Stimulated activated CD8-positive, alpha-beta memory T cell treated with anti-CD3 and anti-CD28 coated beads, Interleukin-12 subunit alpha, Interleukin-12 subunit beta, amount 100 ng/mL, for 24 hours (primary cell): Measurements from ENCODE around the gene PVALB.
A peak's percentile ranks its signal among the peaks of the same experiment; 100 is the strongest.

Experiments
- DNase-seq: peaks from one replicate; pipeline ENCODE4 v3.0.0-alpha.2; 2020; ENCODE audit errors: extremely low read depth

Gene PVALB

DNA sequence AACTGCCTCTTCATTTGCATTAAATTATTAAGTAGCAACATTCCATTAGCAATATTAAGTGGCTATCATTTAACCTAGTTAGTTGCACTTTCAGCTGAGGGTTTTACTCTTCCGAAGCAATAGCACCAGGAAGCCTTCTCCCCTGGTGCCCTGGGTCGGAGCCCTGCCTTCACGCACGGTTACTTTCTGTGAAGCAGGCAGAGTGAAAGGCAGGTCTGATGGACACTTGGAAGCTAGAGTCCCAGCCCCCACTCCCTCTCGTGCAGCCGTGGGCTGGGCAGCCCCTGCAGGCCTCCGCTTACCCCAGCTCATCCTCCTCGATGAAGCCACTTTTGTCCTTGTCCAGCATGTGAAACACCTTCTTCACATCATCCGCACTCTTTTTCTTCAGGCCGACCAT, 2.0 kb downstream of the PVALB start:
- no peak for DNase-seq

DNA sequence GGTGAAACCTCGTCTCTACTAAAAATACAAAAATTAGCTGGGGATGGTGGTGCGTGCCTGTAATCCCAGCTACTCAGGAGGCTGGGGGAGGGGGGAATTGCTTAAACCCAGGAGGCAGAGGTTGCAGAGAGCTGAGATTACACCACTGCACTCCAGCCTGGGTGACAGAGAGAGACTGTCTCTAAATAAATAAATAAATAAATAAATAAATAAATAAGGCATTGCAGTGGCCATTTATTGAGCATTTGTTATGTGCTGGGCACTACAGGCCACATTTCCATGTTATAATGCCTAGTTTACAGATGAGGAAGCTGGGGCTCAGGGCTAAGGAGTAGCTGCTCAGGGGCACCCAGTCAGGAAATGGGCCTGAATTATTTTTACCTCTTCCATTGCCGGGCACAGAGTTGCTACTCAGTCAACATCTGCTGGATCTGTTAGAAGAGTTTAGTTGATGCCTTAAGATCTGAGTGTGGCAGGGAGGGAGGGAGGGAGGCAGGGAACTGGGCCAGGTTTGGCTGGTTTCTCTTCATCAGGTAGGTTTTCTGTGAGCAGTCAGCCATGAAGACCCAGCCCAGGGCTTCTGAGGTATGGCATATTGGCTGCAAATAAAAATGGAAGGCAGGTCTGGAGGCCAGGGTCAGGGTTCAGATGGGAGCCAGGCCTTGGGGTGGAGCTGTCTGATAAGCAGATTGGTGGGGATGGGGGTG, 5.6 kb downstream of the PVALB start:
- DNase-seq = no peak

DNA sequence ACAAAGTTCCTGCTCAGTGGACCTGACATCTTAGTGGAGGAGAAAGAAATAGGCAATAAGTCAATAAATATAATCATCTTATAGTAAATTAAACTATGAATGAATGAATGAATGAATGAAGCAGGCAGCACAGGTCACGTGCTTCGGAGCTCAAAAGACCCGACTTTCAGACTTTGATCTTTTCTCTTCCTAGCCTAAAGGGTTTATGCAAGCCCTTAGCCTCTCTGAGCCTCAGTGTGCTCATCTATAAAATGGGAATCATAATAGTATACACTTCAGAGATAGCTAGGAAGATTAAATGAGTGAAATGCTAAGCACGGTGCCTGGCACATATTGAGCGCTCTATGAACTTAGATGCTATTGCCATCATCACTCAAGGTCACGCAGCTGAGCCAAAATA, 7.5 kb downstream of the PVALB start:
- DNase-seq = no peak

DNA sequence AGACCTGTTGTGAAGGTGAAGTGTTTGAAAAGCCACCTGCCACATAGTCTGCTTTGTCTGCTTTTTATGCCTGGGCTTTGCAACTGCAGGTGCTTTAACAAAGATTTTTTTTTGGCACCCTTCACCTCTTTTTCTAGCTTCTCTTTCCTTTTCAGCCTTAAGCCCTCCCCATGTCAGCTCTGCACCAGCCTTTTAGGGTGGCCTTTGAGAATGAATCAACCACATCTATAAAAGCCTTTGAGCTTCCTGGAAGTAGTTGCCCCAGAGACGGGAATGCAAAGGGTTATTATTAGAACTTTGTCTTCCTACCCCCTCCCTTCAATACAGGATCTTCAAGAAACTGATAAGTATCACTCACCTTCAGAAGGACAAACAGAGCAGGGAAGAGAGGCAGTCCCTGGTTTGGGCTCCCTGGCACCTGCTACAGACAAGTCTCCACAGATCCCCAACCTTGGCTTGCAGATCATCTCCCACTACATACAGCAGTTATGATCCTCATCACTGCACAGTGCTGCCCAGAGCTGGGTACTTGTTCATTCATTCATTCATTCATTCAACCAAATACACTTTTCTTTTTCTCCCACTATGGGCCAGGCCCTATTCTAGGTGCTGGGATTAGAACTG, 8.0 kb downstream of the PVALB start:
- no peak for DNase-seq

DNA sequence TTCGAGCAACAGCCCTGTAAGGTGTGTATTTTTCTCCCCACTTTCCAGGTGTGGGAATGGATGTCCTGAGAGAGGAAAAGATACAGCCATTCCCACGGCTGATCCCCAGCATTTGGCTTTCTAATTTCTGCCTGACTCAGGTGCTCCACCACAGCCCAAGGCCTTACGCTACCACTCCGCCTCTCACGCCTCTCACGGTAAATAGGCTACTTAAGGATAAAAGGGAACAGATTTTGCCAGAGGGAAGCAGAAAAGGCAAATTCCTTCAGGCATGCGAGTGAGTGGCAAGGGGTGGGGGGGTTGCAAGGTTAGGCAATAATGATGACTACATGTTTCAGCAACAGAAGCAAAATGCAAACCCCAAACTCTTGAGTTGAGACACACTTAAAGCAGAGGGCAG, 9.2 kb downstream of the PVALB start:
- DNase-seq = no peak

DNA sequence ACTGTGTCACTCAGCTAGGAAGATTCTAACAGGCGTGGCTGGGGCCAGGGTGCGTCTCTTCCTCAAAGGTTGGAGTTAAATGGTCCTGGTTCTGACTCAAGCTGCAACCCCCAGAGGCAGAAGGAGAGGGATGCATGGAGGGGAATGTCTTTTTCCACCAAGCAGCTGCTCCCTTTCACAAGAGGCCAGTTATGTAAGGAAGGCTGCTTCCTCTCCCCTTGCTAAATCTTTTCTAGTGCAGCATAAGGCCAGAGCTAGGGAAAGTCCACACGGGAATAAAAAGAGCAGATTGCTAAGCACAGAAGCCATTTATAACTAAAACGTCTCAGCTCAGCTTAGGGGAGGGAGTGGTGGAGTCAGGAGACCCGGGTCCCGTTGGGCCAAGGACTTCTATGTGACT, 10.0 kb downstream of the PVALB start:
- DNase-seq = no peak

DNA sequence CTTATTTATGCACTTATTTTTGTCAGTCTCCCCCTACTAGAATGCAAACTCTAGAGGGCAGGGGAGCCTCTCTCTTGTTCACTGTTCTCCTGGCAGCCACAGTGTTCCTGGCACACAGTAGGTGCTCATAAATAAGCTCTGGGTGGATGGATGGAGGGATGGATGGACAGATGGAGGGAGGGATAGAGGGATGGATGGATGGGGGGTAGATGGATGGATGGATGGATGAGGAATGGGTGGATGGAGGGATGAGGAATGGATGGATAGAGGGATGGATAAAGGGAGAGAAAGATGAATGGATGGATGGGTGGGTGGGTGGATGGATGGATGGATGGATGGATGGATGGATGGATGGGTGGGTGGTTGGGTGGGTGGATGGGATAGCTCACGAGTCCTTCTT, 13.5 kb downstream of the PVALB start:
- DNase-seq = no peak

DNA sequence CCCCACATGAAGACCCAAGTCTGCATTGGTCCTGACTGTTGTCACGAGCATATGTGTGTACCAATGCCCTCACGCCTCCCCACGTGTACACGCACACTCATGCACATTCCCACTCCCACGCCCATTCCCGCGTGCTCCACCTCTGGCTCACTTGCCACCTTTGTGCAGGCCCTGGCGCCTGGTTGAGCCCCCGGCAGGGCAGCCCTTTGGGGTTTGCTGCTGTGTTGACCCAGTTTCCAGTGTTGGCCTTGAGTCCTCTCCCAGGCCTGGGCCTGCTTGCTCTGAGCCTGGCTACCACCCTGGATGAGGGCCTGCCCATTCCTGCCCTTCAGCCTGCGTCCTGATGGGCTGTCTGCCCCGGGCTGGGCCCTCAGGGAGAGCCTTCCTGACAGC, 18.2 kb downstream of the PVALB start:
- DNase-seq = no peak

DNA sequence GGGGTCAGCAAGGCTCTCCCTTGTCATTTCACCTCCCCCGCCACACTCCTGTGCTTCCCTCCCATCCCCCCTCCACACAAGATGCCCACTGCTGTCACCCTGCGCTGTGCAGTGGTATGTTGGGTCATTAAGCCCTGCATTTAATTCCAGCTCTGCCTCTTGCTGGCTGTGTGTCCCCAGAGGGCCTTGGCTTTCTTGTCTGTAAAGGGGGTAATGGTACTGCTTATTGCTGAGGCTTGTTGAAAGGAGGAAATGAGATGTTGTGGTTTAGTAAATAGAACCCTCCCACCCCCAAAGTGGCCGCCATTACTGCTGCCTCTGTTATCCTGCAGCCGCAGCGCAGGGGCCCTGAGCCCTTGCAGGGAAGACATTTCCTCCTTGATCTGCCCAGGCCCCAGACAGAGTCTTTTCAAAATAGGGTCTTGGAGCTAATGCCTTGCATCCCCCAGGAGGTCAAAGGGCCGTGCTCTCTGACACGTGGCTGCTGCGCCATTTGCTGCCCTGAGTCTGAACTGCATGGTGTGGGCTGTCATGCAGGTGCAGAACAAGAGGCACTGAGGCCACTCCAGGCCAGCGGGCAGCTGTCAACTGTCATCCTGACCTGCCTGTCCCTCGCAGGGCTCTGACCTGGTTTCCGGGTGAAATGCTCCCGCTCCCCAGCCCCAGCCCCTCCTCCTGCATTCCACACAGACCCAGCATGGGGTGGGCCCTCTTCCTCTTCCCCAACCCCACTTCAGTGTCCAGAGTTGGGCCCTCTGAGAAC, 18.7 kb downstream of the PVALB start:
- no peak for DNase-seq

DNA sequence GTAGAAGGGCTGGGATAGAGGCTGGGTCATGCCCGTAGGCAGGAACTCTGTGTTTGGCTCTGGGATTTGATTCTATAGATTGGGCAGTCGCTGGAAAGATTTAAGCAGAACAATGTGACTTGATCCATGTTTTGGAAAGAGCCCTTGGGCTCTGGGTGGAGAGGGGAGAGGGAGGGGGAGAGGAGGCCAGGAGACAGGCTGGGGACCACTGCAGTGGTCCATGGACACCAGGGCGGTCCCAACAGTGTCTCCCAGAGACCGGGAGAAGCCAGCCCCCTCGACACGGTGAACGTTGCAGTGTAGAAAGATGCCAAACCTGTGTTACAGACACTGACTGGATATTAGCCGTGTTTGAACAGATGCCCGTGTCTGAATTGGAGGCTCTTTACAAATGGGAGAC, 19.5 kb downstream of the PVALB start:
- DNase-seq = no peak

DNA sequence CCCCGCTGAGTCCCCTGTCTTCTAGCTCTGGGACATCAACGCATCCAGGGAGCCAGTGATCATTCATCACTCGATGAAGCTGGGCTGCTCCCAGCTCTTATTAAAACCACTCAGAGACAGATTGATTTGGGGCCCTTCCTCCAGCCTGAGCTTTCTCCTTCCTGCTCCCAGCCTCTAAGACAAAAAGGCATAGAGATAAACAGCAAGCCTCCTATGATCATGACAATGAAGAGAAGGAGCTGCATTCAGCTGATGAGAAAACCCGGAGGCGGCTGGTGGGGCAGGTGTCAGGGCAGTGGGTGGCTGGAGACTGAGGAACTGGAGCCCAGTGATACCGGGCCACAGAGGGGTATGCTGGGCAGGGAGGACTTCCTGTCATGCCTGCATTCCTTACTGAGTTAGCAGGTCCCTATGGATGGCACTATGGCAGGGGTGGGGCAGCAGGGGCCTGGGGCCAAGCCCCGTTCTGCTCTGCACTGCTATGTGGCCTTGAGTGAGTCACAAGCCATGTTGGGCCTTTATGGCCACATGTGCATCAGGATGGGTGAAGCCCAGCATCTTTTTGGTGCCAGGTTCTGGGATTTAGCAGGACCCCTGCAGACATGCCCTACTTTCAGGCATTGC, 20.2 kb downstream of the PVALB start:
- DNase-seq = no peak

DNA sequence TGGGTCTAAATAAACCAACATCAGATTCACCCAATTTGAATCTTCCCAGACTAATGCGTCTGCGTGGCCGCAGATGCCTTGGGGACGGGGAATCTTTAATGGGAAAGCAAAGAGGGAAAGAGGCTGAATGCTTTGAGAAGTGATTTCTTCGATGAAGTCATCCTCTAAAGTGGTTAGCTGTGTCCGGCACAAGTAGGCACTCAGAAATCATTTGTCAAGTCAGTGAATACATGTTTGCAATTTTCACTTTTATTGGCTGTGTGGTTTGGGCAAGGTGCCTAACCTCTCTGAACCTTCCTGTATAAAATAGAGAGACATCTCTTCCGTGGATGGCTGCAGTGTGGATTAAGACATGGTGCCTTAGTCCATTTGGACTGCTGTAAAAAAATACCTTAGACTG, 21.2 kb downstream of the PVALB start:
- no peak for DNase-seq

DNA sequence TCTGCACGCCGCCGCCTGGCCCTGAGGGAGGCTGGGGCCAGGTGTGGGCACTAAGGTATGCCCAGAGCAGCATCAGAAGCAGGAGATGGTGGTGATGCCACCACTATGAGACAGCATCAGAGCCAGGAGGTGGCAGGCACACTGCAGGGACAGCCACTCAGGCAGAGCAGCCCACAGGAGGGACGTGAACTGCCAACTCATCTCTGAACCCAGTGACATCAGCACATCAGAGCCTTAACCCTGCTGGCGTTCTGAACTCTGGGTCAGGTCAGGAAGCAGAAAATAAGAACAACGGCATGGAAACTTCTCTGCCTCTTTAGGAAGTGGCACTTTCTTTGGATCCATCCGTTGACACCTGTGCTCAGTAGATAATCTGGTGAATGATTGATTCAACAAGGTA, 26.2 kb downstream of the PVALB start:
- no peak for DNase-seq

DNA sequence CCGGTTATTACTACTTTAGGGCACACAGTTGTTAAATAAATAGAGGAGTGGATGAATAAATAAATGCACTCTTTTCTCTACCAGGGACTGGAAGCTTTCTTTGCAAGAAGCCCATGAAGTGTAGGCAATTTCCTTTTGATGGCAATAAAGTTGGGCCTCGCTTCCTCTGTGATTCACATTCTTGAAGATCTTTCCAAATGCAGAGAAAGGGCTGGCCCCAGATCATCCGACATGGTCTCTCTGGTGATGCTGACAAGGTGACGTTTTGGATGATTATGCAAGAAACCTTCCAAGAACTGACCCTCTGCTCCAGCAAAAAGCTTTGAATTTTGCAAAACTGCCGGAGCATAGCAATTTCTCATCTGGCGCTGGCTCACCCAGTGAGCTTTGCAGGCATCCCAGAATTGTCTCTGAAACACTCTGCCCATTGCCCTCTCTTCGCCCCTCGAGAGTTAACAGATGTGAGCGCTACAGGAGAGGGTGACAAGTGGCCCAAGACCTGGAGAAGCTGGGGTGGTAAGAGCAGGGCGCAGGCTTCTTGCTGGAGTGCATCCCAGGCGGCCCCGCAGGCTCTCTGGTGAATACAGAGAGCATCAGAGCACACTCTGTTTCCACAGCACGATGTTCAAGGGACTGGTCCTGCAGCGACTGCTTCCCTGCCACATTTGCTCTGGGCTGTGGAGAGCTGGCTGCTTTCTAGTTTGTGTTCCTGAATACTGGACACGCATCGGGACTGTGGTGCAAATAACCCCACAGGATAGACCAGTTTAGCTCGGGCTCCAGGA, 29.4 kb downstream of the PVALB start:
- no peak for DNase-seq

DNA sequence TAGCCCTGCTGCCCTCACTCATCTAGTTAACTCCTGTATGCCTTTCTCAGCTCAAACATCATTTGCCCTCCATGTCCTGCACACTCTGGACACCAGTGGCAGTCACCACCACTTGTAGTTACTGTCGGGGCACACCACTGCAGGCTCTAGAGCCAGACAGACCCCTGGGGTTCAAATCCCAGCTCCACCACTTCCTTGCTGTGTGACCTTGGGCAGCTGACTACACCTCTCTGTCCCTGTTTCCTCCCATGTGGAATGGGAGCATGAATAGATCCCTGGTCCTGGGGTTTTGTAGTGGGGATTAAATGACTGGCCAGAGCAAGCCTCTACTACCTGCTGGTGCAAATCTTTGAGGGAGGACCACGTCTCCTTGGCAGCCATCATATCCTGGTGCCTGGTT, 33.1 kb downstream of the PVALB start:
- DNase-seq = no peak

DNA sequence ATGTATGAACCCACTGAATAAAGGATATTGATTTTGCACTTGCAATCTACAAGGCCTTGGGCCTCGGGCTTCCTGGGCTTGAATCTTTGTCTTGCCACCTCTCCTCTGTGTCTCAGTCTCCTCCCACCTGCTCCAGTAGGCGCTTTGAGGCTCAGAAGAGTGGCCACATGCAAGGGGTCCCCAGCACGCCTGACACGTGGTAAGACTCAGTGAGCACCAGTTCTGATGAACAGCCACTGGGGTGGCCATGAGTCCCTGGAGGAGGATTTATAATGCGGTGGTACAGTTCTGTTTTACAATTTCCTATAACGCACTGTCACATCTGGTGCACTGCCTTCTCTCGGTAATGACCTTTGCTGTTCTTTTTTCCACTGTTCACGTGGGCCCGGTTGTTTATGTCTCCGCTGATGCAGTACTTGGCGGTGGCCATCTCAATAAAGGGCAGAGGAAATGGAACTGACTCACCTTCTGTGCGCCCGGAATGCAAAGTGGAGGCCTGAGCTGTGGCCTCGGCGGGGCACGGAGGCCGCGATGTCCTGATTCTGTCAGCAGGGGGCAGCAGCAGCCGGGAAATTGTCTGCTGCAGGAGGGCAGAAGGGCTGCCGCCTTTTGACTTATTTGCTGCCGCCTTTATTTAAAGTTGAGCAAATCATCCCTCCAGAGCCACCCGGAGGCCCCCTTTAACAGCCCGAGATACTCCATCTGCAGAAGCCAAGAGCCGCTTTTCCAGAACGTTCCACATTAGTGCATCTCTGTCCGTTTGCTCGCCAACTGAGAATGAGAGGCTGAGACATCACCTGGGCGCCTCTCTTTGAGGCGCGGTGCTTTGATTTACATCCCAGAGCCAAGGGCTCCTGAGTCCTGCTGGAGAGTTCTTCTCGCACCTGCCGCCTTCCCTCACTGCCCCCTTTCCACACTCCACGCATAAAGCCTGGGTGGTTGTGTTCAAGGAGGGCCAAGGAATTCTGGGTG, 34.9 kb downstream of the PVALB start:
- peak; percentile 52 for DNase-seq

DNA sequence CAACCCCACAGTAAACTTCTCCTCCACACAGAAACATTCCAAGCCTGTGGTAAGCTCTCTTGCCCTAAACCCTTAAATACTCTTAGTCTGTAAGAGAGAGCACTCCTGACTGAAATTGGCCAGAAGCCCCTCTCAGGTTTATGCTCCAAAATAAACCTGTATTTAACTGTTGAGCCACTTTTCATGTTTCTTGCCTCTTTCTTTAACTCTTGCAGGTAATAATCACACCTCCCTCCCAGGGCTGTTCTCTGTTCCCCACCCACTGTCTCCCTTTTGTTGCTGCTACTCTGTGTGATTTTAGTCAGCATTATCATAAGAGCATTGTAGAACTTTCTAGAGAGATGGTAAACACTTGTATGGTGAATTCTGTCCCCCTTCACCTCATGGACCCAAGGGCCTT, 38.8 kb downstream of the PVALB start:
- no peak for DNase-seq

DNA sequence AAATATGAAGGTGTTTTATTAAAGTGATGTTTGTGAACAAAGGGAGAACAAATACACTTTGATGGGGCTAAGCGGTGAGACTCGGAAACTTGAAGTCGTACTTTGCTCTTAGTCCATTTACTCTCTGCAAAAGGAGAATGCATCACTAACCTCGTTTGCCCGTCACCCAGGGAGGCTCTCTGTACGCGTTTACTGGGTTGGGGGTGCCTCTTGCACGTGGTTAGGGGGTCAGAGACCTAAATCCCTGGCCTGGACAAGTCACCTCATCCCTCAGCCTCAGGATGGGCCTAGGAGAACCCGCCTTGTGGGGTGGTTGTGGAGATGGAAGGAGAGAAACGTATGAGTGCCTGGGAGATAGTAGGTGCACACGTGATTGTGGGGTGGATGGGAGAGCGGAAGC, 40.1 kb downstream of the PVALB start:
- DNase-seq = no peak

DNA sequence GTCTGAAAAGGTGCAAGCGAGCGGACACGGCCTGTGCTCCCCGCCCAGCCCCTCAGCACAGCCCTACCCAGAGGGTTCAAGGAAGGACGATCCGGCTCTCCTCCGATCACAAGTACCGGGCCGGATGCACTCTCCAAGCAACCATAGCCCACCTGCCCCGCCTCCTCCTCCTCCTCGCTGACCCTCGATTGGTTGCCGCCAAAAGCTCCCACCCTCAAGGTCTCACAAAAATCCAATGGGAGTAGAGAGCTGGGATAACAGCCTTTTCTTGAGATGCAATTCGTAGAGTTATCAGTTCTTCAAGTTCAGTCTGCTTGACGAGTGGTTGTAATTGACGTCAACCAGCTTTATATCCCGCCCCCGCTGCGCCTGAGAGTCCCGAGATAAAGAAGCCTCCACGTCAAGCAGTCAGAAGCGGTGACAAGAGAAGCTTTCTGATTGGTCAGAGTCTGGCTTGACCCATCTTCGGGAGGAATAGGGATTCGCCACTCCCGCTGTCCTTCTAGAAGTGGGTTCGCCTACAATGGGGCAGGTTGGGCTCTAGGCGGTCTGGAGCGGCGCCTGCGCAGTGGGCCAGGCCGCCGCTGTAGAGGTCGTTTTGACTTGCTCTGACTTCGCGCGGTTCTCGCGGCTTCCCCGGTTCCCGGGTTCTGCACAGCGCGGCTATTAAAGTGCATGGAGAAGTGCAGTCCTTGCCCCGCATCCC, 40.7 kb downstream of the PVALB start, which contains the start of gene IFT27:
TSS of gene IFT27 (minus strand) at position 156 of the 706 bp plus-strand sequence. CDS start 412 bp downstream, outside the sequence.
- peak; percentile 94 for DNase-seq

DNA sequence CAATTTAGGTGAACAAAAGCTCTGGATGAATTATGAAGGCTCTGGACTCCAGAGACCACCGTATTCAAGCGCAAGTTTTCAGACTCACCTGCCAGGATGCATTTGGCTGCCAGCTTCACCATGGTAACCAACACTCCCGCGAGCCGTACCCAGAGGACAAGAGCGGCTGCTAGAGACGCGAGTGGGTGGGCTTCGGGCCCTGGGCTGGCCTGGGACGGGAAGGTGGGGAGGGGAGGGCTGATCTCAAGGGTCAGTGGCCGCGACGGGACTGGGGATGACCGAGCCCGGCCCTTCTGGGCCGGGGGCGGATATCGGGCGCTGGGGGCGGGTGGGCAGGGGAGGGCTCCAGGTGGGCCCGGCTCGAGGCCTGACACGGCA, 41.3 kb downstream of the PVALB start:
- no peak for DNase-seq
